Measurements from ENCODE around the gene RIT1.

The RIT1 gene

DNA sequence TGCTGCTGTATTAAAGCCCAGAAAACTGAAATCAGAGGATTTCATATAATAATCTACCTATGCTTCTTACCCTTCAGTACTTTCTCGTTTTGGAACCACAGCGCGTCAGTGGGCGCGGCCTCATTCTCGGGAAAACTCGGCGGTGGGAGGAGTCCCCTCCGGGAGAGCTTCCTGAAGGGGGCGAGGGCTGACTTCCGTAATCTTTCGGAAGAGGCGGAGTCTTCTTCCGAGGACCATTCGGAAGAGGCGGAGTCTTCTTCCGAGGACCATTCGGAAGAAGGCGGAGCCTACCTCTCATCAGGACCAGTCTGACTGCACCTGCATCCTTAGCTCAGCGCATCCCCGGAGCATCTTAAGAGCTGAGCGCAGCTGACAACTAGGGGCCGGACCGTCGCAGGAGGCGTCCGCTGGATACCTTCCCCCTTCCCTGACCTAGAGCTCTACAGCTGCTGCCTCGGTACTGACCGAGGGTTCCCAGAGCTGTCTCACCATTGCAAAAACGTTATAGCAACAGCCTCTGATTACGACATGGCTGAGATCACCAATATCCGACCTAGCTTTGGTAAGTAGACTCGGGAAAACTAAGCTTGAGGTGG, 51.8 kb downstream of the RIT1 start, which contains the start of gene SYT11:
Gene SYT11 (plus strand): TSS at position 334 of the 596 bp plus-strand sequence. CDS start 195 bp downstream, at position 529.
- DNase-seq (ENCODE audit: low read depth in 4 of 4, low spot score in 1 of 4) = peak; percentile 88 to 94 (median 92)

DNA sequence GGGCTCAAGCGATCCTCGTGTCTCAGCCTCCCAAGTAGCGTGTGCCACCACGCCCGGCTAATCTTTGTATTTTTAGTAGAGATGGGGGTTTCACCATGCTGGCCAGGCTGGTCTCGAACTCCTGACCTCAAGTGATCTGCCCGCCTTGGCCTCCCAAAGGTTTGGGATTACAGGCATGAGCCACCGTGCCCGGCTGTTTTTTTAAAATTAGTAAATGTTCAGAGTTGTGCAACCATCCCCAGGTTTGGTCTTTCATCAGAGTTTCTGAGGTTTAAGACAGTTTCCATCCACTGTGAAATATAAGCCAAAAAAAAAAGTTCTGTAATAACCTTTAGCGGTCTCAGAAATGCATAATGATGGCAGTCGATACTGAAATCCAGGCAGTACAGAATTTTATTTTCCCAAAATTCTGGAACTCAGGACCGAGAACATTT, 52.3 kb downstream of the RIT1 start:
- no peak for DNase-seq (ENCODE audit: low read depth in 4 of 4, low spot score in 1 of 4)

- DNase-seq (ENCODE audit: low read depth in 4 of 4, low spot score in 1 of 4) = peak; percentile 75 to 80 (median 76)
Observed at GRCh38 chr1:155856975-155857930, 53.9 kb downstream of the RIT1 start, which contains the start of gene GON4L. Gene GON4L (minus strand): TSS chr1:155857214. CDS start chr1:155853780, 3,434 bp downstream.

DNA sequence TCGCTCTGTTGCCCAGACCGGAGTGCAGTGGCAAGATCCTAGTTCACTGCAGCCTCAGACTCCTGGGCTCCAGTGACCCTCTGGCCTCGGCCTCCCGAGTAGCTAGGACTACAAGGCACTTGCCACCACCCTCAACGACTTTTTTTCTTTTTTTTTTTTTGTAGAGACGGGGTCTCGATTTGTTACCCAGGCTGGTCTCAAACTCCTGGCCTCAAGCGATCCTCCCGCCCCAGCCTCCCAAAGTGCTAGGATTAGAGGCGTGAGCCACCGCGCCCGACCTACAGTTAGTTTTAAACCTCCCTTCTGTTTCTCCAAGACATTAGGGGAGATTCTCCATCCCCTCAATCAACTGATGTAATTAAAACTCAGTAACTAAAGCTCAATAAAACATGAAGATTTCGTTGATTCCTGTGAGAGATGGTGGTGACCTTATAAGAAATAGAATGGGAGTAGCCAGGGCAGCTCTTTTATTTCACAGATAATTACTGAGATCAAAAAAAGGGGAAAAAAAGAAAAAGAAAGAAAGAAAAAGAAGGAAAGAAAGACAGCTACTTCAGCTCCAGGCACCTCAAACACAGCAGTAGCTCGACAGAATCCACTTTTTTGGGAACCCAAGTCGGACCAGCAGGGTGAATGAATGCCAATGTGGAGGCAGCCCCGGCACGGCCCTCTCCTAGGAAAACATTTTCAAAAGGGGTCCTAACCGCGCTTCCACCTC, 54.7 kb downstream of the RIT1 start:
- DNase-seq (ENCODE audit: low read depth in 4 of 4, low spot score in 1 of 4) = no peak

DNA sequence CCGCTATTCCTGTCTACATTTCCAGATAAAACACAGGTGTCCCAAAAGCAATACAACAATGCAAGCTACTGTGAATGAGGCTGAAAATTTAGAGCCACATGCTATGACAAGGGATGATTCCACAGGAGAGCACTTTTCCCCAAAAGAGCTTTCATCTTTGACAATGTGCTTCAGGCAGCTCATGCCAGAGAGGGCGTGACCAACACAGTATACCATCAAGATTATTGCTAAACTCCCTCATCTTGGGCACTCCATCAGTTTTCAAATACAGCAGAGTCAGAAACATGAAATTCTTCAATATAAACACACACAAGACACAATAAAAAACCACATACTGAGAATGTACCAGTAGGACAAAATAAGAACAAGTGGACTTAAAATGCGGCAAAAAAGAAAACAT, 60.8 kb downstream of the RIT1 start:
- no peak for DNase-seq (ENCODE audit: low read depth in 4 of 4, low spot score in 1 of 4)

- no peak for DNase-seq (ENCODE audit: low read depth in 4 of 4, low spot score in 1 of 4)
Observed at GRCh38 chr1:155847823-155848529, 63.2 kb downstream of the RIT1 start.
